Stomach (tissue), 9 donors: ENCODE results near the gene SNRNP48. TPM values are rescaled to one million over a fixed set of nuclear protein-coding genes. Genes with fewer than 3 reads are reported as not detected.

ENCODE experiments used
- DNase-seq, 2 donors: peaks; one replicate each; pipeline versions ENCODE4 v3.0.0 to v3.0.0-alpha.2; 2013 to 2019
- H3K27ac ChIP-seq, 5 donors: fragments of 200-600 bp in 4 of 5; sonication (generic) in 4 of 5; one replicate each; pipeline ENCODE4 v1.5.1; 2013 to 2019; ENCODE audit warnings: mild to moderate bottlenecking in 1 of 5, moderate library complexity in 1 of 5
- H3K27me3 ChIP-seq, 3 donors: fragments of 200-600 bp; sonication (generic); one replicate each; pipeline ENCODE4 v1.5.1; 2017 to 2019; ENCODE audit warnings: mixed run types in 1 of 3
- H3K36me3 ChIP-seq, 4 donors: fragments of 200-600 bp; sonication (generic); 1 replicate in 3 of 4; 2 replicates in 1 of 4; pipeline ENCODE4 v1.5.1; 2016 to 2019
- H3K4me1 ChIP-seq, 4 donors: fragments of 200-600 bp; sonication (generic); one replicate each; pipeline ENCODE4 v1.5.1; 2016 to 2019
- H3K4me3 ChIP-seq, 4 donors: fragments of 200-600 bp; sonication (generic) in 3 of 4; one replicate each; pipeline ENCODE4 v1.5.1; 2016 to 2019; ENCODE audit warnings: mild to moderate bottlenecking in 1 of 4
- H3K9me3 ChIP-seq, 4 donors: fragments of 200-600 bp; sonication (generic); one replicate each; pipeline ENCODE4 v1.5.1; 2016 to 2019
- CTCF ChIP-seq, 7 experiments: fragments of 450-650 bp in 4 of 7; fragments of 200-600 bp in 3 of 7; sonication (generic) in 3 of 7; IDR thresholded peaks; one replicate each; pipeline ENCODE4 v1.5.1; 2016 to 2019; ENCODE audit warnings: antibody characterized with exemption in 7 of 7, control low read depth in 2 of 7, mild to moderate bottlenecking in 1 of 7
- EP300 ChIP-seq: sonication (generic); formaldehyde crosslinking; IDR thresholded peaks from one replicate; pipeline ENCODE4 v1.6.1; 2017; ENCODE audit warnings: antibody characterized with exemption
- POLR2A ChIP-seq, 4 donors: fragments of 450-650 bp; IDR thresholded peaks; one replicate each; pipeline ENCODE4 v1.6.1; 2016; ENCODE audit warnings: antibody characterized with exemption in 4 of 4, control low read depth in 2 of 4, mild to moderate bottlenecking in 1 of 4, moderate library complexity in 1 of 4
- POLR2AphosphoS5 ChIP-seq, 3 donors: sonication (generic); formaldehyde crosslinking; IDR thresholded peaks; one replicate each; pipeline ENCODE4 v1.6.1; 2016; ENCODE audit warnings: antibody characterized with exemption in 3 of 3
- WGBS, 5 donors: extraction: QIAGEN DNeasy Blood & Tissue Kit in 3 of 5; methylation state at CpG; one replicate each; pipeline versions ENCODE4 v1.1.5 to v1.1.7; 2013 to 2018; 5-methylcytosine and 5-hydroxymethylcytosine counted together
- intact Hi-C: fragments of 100-400 bp; cut with DNase I; formaldehyde crosslinking; loops from one replicate; pipeline ENCODE4 v1.15.1; 2023; ENCODE audit warnings: low total_unique reads
- polyA plus RNA-seq, 3 donors: library from polyadenylated mRNA; stranded (reverse); fragments of 200-250 nt; gene quantifications; one replicate each; pipeline ENCODE4 v1.2.3, GENCODE V29; 2013
- total RNA-seq, 5 donors: library from RNA; depleted of rRNA; stranded (reverse); fragments of >200 nt; gene quantifications; one replicate each; pipeline versions ENCODE4 v1.1.0 to v1.2.3, GENCODE V29; 2014 to 2016
- donor health status: healthy with polysubstance abuse.
- donor health status: Bipolar disorder and iron deficiency.
- donor health status: healthy.

Gene SNRNP48
- total and polyA plus RNA-seq, 8 donors: 5.1 to 138 (median 13.0) TPM

- H3K27me3 ChIP-seq: no peaks in the 10 kb centered on the region
- 58 to 61% (median 60%) methylated on average over 4 of the region's 4 CpGs for WGBS, 5 donors
- H3K9me3 ChIP-seq: no peaks in the 10 kb centered on the region
- H3K4me3 ChIP-seq: no peak overlapping the region
- intact Hi-C loops: no loop called here
- peak in 1 of 2 donors; percentile 45 for DNase-seq
- peaks cover 50 to 100% (median 97%) of the 10 kb centered on the region in 4 donors for H3K36me3 ChIP-seq
- TF ChIP-seq POLR2A (IDR thresholded peaks at IDR 0.05) (no peak), CTCF (IDR thresholded peaks at IDR 0.05) (no peak), EP300 (no peak), POLR2AphosphoS5 (IDR thresholded peaks at IDR 0.05) (peak in 2 of 3 donors; percentile 9 to 50)
- no peak overlapping the region for H3K27ac ChIP-seq
- H3K4me1 ChIP-seq: peaks cover 0 to 4% (median 0%) of the 10 kb centered on the region in 4 donors
Measured at GRCh38 chr6:7604003-7604402, 14.0 kb downstream of the SNRNP48 start.

GRCh38 chr6:7604506-7604905 is 14.5 kb downstream of the SNRNP48 start:
- H3K27ac ChIP-seq: no peak overlapping the region
- intact Hi-C loops: no loop called here
- H3K4me3 ChIP-seq: no peak overlapping the region
- 78 to 91% (median 84%) methylated on average over 2 of the region's 2 CpGs for WGBS, 5 donors
- no peaks in the 10 kb centered on the region for H3K27me3 ChIP-seq
- DNase-seq: no peak
- TF ChIP-seq CTCF (IDR thresholded peaks at IDR 0.05) (no peak), POLR2A (IDR thresholded peaks at IDR 0.05) (no peak), EP300 (no peak), POLR2AphosphoS5 (IDR thresholded peaks at IDR 0.05) (no peak)
- H3K36me3 ChIP-seq: peaks cover 50 to 100% (median 98%) of the 10 kb centered on the region in 4 donors
- H3K4me1 ChIP-seq: peaks cover 0 to 4% (median 0%) of the 10 kb centered on the region in 4 donors
- no peaks in the 10 kb centered on the region for H3K9me3 ChIP-seq

GRCh38 chr6:7615611-7616383 is 25.8 kb downstream of the SNRNP48 start:
- H3K4me1 ChIP-seq: peaks cover 0 to 15% (median 12%) of the 10 kb centered on the region in 4 donors
- DNase-seq: peak; percentile 38 to 85
- no peaks in the 10 kb centered on the region for H3K27me3 ChIP-seq
- no peaks in the 10 kb centered on the region for H3K9me3 ChIP-seq
- peaks cover 3 to 32% (median 24%) of the 10 kb centered on the region in 4 donors for H3K36me3 ChIP-seq
- 12 to 24% (median 17%) methylated on average over 7 of the region's 7 CpGs for WGBS, 5 donors
- peak overlapping the region in 3 of 4 donors; percentile 2 to 30 (median 8) for H3K4me3 ChIP-seq
- H3K27ac ChIP-seq: no peak overlapping the region
- intact Hi-C loops: loop anchor here (10.0 kb wide), 2 partner anchors 341 to 941 kb away; no protein-coding TSS in a partner anchor
- peak in 1 of 3 donors; percentile 18 for TF ChIP-seq POLR2AphosphoS5 (IDR thresholded peaks at IDR 0.05)
- no peak for TF ChIP-seq POLR2A (IDR thresholded peaks at IDR 0.05)
- peak in 5 of 7 experiments; percentile 58 to 73 (median 63) for TF ChIP-seq CTCF (IDR thresholded peaks at IDR 0.05)
- no peak for TF ChIP-seq EP300

GRCh38 chr6:7617801-7618764 is 28.1 kb downstream of the SNRNP48 start:
- no peak overlapping the region for H3K4me3 ChIP-seq
- no peak for TF ChIP-seq CTCF (IDR thresholded peaks at IDR 0.05)
- no peak for TF ChIP-seq POLR2AphosphoS5 (IDR thresholded peaks at IDR 0.05)
- no peak for TF ChIP-seq POLR2A (IDR thresholded peaks at IDR 0.05)
- no peak for TF ChIP-seq EP300
- peaks cover 0 to 15% (median 12%) of the 10 kb centered on the region in 4 donors for H3K4me1 ChIP-seq
- no peaks in the 10 kb centered on the region for H3K27me3 ChIP-seq
- WGBS, 5 donors: 42 to 57% (median 52%) methylated on average over 12 of the region's 12 CpGs
- DNase-seq: peak in 1 of 2 donors; percentile 38
- intact Hi-C loops: loop anchor here (10.0 kb wide), 2 partner anchors 343 to 943 kb away; no protein-coding TSS in a partner anchor
- no peak overlapping the region for H3K27ac ChIP-seq
- no peaks in the 10 kb centered on the region for H3K9me3 ChIP-seq
- H3K36me3 ChIP-seq: peaks cover 0 to 9% (median 7%) of the 10 kb centered on the region in 4 donors
